Dedifferentiated amniotic fluid mesenchymal stem cell (primary cell): ENCODE data around the gene PRRC2A.

Experiments used
- DNase-seq: peaks from one replicate; pipeline ENCODE4 v3.0.0-alpha.2; 2016; ENCODE audit errors: extremely low spot score

Gene PRRC2A

GRCh38 chr6:31665501-31666336 lies 45.2 kb downstream of the PRRC2A start, which contains the start of gene CSNK2B:
CSNK2B (plus strand) TSS chr6:31666080; CDS start chr6:31666832, 752 bp downstream.
- DNase-seq = peak; percentile 98

GRCh38 chr6:31666337-31666965 lies 45.9 kb downstream of the PRRC2A start:
- DNase-seq = no peak

- no peak for DNase-seq
Measured at GRCh38 chr6:31669676-31670075, 49.2 kb downstream of the PRRC2A start, which contains the start of gene LY6G5B. LY6G5B (plus strand) TSS chr6:31669976; CDS start chr6:31670951, 975 bp downstream.

- DNase-seq = no peak
Measured at GRCh38 chr6:31676322-31676903, 55.9 kb downstream of the PRRC2A start.

GRCh38 chr6:31676904-31677303 lies 56.4 kb downstream of the PRRC2A start:
- DNase-seq = no peak

- no peak for DNase-seq
Measured at GRCh38 chr6:31677955-31678354, 57.4 kb downstream of the PRRC2A start.

- DNase-seq = peak; percentile 90
Measured at GRCh38 chr6:31680226-31681134, 60.0 kb downstream of the PRRC2A start, which contains the start of gene LY6G5C. LY6G5C (minus strand) TSS chr6:31681067; CDS start chr6:31680373, 694 bp downstream.

- no peak for DNase-seq
Measured at GRCh38 chr6:31681135-31681671, 60.7 kb downstream of the PRRC2A start.

- no peak for DNase-seq
Measured at GRCh38 chr6:31683591-31683990, 63.1 kb downstream of the PRRC2A start.

- no peak for DNase-seq
Measured at GRCh38 chr6:31686483-31686882, 66.0 kb downstream of the PRRC2A start.

- no peak for DNase-seq
Measured at GRCh38 chr6:31687321-31687720, 66.8 kb downstream of the PRRC2A start.
